ENCODE data around the gene MBP.

Gene MBP

DNA sequence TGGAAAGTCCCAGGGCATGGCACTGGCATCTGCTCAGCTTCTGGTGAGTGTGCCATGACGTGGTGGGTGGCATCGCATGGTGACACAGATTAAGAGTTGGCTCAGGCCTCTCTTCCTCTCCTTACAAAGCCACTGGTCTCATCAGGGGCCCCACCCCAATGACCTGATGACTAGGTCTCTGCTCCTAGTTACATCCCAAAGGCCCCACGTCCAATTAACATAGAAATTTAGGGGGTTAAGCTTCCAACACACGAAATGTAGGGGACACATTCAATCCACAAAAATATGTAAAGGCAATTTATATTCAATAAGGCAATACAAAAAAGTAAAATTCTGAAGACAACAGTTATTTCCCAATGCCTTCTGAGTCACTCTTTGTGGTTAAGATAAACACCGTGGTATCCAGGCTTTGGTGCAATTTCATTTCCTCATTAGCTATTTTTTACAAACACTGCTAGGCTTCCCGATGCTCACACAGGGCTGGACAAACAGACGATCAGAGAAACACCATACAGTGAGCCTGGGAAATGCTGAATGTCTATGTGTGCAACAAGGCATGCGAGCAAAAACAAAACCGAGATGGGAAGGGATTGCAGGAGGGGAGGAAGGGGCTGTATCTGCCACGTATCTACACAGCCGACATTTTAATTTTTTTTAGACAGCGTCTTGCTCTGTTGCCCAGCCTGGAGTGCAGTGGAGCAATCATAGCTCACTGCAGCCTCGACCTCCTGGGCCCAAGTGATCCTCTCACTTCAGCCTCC lies 67.2 kb downstream of the MBP start:
- no peak for DNase-seq (ENCODE audit: low read depth in 2 of 2)

DNA sequence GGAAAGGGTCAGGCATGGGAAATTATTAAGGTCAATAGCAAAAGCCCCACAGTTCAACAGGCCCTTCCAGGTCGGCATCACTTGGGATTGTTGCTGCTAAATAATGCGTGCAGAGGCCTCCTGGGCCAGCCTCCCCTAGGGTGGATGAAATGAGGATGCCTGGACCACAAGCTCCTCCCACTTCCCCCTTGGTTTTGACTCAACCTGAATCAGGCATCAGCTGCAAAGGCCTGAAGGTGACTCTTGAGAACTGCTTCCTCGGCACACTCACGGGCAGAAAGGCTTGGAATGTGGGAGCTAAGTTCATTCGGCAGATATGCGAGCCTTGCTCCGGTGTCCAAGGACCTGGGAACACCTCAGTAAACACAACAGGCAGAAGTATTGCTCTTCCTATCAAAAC lies 69.3 kb downstream of the MBP start:
- DNase-seq (ENCODE audit: low read depth in 2 of 2): peak in 1 of 2 donors; percentile 37

DNA sequence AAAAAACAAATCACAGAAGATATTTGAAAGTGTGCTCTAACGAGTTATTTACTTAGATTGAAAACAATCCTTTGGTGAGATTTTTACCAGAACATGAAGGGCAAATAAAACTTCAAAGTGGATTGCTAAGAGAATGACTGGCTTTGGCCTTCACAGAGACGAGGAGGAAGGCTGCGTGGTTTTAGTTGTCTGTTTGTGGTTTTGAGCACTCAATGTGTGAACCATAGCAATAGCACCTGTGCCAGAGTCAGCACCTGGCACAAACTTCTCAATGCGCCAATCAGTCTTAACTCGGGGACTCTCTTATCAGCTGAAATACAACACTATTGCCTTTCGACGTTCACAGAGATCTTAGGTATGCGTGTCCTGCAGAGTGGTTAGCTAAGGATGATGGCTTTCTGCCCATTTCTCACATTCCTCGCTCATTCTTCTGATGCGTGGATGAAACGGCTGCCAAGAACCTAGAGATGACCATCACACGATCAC lies 70.0 kb downstream of the MBP start:
- DNase-seq (ENCODE audit: low read depth in 2 of 2): no peak

DNA sequence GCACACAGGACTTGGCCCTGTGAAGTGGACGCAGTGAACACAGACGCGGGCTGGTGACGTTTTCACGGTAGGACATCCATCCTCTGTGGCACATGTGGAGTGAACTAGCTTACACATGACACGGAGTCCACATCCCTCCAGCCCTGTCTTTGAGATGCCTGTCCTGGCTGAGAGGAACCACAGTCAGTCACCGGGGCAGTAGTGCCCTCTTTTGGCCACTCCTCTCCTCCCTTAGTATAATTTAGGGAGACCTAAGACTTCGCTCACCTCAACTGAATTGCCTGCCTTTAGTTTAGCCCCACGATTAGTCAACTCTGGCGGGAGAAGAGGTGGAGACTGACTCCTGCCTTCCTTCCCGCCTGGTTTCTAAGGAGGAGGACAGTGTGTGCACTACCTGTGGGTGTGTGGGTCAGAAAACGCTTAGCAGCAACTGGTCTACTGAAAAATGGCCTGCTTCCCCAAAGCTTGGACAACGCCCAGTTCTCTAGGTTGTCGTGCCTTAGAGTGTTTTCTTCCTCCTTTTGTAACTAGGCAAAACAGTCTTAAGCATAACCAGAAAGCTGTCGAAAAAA lies 70.6 kb downstream of the MBP start:
- no peak for DNase-seq (ENCODE audit: low read depth in 2 of 2)

DNA sequence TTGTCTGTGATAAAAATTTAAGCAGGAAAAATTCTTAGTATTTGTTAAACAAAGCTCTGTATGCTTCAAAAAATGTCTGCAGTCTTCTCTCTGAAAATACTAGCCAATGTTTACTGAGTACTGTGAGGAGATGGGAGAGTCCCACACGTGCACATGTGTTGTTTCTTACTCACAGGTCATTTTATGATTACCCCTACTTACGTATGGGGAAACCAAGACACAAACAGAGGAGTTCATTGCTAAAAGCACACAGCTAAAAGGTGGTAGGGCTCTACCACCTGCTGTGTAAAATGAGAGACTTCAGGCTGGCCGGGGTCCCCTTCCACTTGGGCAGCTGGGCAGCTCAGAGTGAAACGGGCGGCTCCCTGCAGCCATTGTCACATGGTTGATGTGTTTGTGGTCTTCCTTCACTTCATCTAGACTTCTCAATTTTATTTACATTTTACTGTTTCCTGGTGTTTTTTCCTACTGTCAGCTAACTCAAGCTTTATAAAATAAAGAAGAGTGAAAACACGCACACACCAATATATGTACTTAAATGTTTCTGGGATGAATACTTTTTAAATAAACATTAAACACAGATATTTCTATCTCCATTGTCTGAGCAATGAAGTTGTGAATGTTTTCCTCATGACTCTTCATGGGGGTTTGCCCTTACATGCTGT lies 71.2 kb downstream of the MBP start:
- DNase-seq (ENCODE audit: low read depth in 2 of 2): no peak

DNA sequence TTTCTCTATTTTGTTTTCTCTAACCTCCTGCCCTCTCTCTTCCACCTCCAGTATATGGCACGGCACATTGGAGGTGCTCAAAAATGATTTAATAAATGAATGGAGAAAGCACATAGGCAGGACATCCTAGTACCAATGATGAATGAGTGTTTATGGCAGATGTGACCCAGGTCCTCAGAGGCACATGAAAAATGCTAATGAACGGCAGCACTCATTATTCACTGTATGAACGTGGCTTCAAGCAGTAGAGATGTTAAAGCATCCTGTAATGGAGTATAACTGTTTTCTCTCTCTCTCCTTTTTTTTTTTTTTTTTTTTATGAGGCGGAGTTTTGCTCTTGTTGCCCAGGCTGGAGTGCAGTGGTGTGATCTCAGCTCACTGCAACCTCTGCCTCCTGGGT lies 72.4 kb downstream of the MBP start:
- no peak for DNase-seq (ENCODE audit: low read depth in 2 of 2)

DNA sequence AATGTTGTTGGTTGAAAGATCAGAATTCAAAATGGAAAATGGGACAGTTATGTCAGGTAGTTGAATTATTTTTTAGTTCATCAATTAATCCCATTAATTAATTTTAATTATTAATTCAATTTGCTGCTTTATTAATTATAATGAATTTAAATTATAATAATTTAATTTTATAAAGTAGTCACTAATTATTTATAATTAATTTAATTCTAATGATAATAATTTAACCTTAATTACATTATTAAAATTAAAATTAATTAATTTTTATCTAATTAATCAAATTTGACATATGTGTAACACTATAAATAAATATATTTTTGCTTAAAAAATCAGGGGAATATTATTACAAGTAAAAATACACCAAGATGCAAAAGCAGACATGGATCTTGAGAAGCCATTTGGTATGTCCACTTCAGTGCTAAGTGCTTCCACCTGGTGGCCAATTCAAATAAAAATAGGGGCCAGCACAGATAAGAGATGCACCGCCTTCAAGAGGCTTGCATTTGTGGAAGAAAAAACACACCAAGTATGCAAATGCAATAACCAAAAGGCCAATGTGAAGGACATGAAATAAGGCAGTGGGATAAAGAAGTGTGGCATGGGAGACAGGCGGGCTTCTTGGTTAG lies 73.2 kb downstream of the MBP start:
- no peak for DNase-seq (ENCODE audit: low read depth in 2 of 2)

DNA sequence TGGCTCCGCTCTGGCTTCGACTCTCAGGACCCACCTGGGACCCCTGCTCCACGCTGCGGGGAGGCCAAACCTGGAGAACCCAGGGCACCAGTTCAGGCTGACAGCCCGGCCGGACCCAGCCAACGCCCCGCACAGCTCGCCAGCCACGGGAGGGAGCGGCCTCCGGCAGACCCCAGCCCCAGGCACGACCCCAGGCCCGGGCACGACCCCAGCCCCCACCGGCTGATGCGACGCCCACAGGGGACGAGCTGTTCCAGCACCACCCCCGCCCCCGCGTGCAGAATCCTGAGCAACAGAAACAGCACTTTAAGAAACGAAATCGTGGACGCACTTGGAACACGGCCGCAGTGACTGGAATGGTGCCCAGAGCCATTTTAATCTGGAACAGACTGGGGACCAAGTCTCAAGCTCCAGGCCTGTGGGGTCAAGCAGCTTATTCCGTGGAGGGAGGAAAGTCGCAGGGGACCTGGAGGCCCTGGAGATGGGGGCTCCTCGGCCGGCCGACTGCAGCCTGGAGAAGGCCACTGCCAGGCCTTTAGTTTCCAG lies 74.2 kb downstream of the MBP start:
- DNase-seq (ENCODE audit: low read depth in 2 of 2): no peak

DNA sequence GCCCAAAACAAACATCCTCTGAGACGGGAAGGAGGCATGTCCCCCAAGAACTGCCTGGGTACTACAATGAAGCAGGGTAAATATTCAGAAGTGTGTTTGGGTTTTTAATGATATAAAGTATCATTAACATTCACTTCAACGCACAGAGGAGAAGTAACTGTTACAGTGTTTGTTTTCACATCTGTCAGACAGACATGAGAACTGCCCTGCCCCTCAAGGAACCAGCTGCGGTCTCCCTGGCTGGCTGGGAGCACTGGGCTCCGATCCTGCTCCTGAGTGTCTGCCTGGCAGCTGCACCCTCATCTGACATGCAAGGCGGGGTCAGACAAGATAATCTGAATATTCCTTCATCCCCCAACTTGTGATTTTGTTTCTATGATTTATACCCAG lies 75.6 kb downstream of the MBP start:
- no peak for DNase-seq (ENCODE audit: low read depth in 2 of 2)

DNA sequence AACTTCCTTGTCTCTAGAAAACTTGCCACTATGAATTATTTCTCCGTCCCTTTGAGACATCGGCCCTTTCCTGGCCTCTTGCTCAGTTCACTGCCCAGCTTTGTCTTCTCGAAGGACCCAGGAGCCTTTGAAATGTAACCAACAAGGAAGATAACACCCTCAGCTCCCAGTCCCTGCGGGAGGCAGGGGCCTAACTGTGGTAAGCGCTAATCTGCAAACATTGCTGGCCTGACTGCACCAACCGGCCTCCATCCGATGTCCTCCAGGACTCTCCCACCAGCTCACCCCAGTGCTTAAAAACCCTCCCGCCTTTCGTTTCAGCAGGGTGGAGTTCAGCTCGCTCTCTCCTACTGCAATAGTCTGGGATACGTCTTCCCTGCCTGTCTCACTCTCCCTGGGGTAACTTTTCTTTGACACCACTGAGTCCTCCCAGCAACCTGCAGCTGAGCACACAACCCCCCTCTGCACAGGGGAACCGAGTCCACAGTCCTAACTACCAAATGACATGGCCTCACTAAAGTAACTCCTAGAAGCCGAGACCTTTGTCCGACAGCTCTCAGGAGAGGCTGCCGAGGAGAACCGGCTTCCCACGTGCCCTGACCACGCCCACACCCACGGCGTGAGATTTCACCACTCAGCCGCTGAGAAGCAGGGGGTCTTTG lies 76.1 kb downstream of the MBP start:
- no peak for DNase-seq (ENCODE audit: low read depth in 2 of 2)

DNA sequence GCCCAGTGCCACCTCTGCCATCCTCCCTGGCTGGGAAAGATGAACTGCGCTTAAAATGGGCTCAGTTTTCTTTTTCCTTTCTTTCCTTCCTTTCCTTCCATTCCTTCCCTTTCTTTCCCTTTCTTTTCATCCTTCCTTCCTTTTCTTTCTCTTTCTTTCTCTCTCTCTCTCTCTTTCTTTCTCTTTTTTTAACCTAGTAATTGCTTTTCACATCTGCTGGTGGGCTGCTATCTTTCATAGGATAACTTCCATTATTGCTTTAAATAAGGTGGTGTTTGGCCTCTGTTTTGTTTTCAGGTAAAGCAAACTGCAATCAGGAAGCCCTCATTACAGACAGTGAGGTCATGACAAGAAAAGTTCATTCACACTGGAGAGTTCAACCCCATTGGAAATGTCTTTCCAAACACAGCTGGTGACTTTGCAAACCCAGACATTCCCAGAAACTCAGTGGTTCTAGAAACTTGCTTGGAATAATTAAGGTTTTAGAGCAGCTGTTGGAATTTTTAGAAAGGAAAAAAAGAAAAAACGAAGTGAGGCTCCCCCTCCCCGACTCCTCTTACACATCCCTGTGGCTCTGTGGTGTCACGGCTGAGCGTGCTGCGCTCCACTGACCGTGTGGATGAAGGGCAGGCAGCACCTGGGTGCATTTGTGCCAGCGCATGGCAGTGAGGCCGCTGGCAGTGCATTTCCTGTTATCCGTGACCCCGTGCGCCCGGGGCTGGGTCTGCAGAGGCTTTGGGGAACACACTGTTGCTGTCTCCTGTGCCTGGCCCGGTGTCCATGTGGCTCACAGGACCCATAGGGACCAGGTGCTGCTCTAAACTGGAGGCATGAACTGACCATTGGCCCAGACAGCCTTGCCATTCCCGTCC lies 76.9 kb downstream of the MBP start:
- DNase-seq (ENCODE audit: low read depth in 2 of 2): no peak

DNA sequence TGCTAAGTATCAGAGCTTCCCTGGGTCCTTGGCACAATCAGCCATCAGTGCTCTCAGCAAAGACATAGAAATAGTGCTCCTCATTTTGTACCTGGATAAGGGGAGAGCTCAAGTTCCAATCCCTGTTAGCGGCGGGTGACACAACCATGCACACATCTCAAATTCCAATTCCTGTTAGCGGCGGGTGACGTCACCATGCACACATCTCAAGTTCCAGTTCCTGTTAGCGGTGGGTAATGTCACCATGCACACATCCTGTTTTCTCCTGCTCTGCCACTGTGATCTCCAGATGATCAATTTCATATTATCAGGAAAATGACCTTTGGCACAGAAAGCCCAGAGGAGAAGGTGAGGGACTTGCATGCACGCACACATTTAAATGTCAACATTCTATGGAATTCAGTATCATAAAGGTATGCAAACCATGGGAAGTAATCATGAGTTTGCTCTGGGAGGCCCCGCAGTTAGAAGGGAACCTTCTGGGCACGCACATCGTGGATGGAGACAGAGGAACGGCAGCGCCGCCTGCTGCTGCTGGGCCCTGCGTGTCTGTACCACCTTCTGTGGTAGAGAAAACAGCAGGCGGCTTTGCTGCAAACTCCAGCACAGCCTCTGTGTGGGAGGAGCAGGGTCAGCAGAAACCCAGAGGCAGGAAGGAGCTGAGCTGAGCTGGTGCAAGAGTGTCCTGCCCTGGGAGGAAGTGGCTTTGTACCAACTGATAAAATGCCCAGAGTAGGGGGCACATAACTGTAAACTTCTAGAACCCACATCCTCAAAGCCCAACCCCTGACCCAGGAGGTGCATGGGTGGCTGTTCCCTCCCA lies 77.8 kb downstream of the MBP start:
- DNase-seq (ENCODE audit: low read depth in 2 of 2): peak; percentile 35 to 60

DNA sequence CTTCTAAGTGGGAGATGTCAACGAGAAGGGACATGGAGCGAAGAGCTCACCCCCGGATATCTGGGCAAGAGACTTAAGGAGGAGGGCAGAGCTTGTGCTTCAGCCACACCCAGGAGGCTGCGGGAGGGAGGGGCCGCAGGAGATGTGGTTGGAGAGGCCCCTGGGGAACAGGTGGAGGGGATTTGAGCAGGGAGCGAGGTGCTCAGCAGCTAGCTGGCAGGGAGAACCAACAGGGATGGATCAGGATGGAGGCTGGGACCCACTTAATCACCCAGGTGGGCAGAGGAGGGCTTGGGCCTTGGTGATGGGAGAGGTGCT lies 78.3 kb downstream of the MBP start:
- no peak for DNase-seq (ENCODE audit: low read depth in 2 of 2)

DNA sequence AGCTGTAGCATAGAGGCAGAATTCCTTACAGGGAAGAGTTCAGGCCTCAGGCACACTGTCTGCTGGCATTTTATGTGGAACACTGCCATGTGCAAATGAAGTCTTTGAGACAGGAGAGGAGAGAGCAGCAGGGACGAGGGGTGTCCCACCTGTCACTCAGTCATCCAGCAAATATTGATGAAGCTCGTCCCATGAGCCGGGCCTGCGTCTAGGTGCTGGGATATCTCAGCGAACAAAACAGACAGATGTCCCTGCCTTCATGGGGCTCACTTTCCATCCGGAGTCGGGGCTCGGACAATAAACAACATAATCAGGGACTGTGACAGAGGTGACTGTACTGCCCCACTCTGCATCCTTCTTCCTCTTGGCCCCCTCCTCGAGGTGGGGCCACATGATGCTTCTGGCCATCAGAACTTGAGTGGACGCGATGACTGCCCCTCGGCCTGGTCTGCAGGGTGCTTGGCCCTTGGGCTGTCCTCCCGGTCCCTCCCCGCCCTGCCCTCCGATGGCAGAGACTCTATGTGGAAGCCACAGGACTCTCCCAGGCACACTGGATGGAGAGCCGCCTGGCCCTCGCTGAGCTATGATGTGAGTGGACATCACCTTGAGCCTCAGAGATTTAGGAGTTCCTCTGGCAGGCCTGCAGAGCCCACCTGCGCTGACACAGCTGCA lies 78.8 kb downstream of the MBP start:
- DNase-seq (ENCODE audit: low read depth in 2 of 2): no peak

DNA sequence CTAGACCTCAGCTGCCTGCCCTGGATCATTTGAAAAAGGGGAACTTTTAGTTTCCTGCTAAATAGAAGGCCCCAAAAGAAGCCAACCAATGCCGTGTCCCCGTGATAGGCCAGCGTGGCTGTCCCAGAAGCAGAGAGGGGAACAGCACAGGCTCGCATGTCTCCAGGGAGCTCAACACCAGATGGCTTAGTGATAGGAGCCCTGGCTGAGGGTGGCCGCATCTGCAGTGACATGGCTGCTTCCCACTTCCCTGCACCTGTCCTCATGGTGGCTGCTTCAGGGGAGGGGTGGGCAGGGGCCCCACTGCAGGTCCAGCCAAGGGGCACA lies 79.6 kb downstream of the MBP start:
- DNase-seq (ENCODE audit: low read depth in 2 of 2): no peak

DNA sequence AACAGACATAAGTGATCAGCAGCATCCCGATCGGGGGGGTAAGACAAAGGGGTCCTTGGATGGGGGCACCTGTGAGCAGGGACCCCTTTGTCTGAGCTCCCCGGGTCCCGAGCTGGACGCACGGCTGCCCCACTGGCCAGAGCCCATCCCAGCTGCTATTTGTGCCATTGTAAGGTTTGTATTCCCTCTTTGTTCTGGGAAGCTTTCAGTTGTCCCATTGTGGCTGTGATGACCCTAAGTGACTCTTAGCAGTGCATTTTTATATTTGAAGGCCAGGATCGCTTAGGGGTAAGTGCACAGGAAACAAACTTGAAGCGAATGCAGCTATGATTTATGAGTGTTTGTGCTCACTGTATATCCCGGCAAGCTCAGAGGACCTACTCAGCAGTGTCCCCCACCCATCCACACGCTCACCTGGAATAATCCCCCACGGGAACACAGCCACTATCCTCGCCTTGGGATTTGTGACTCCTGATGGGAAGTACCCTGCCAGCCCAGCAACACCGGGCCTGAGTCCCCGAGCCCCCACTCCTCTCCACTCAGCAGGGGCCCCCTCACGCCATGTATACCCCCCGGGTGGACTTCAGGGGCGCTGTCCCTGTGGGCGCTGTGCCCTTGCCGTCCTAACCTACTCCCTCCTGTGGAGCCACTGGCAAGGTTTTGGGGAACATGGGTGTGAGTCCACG lies 80.1 kb downstream of the MBP start:
- DNase-seq (ENCODE audit: low read depth in 2 of 2): no peak

DNA sequence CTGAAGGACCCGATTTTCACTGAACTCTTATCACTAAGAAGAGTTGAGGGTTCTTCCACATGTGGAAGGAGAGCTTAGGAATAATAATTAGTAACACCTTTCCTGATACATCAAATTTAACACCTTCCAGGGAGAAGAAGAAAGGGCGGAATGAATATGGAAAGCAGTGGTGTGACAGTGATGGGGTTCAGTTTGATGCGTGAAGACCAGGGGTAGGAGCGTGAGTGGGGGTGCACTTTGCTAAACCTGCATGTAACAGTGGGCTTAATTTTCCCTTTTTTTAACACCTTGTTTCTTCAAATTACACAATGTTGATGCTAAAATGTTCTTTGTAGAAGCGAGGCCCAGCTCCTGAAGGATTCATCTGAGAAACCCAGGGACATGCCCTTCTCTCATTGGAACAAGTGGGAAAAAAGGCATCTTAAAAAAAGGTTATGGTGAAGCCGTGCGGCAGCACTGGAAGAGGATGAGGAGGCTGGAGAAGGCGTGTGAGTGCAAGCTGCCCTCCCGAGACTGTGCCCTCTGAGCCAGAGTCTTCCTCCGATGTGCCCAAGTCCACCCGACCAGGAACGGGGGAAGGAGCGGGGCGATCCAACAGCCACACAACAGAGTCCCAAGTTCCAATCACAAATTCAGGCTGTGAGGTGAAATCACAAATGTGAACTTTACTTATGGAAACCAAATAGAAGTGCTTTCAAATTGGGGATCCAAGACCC lies 80.8 kb downstream of the MBP start:
- no peak for DNase-seq (ENCODE audit: low read depth in 2 of 2)

DNA sequence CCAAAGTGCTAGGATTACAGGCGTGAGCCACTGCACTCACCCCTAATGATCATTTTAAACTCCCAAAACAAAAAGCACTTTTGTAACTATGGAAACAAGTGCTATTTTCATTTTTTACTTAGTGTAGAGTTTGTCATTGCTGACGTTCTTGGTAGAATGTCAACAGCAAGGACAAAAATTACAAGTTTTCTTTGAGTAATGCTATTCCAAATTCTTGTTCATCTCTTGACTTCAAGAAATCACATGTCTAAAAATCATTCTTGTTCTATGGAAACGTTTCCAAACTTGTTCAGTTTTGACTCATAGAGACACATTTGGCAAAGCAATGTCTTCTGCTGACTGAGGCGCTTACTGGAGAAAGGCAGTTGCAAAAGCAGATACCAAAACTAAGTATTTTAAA lies 82.6 kb downstream of the MBP start:
- no peak for DNase-seq (ENCODE audit: low read depth in 2 of 2)

Measured in stimulated activated CD4-positive, alpha-beta T cell treated with anti-CD3 and anti-CD28 coated beads, Interleukin-1b, Interleukin-23, amount 100 ng/mL, for 1 hour (primary cell).